Bronchial epithelial cell (primary cell): ENCODE measurements around the gene WNT7B. TPM values are rescaled to one million over a fixed set of nuclear protein-coding genes. Genes with fewer than 3 reads are reported as not detected.
A peak's percentile ranks its signal among the peaks of the same experiment; 100 is the strongest.

Experiments
- DNase-seq: peaks from one replicate; pipeline ENCODE4 v3.0.0-alpha.2; 2010; ENCODE audit warnings: low read depth
- FAIRE-seq: peaks from 2 replicates; lab custom pipeline; 2011; peaks lifted over from hg19 to GRCh38; lab: Jason Lieb, UNC
- H3K27me3 ChIP-seq: 2 replicates; pipeline ENCODE4 v1.5.1; 2011; ENCODE audit warnings: low read length; ENCODE audit not compliant: control insufficient read depth, insufficient read depth
- H3K36me3 ChIP-seq: 2 replicates; pipeline ENCODE4 v1.5.1; 2011; ENCODE audit warnings: low read length; ENCODE audit not compliant: control insufficient read depth, insufficient read depth
- H3K4me3 ChIP-seq: 2 replicates; pipeline ENCODE4 v1.5.1; 2011; ENCODE audit warnings: mild to moderate bottlenecking, low read depth, low read length, control low read depth
- total RNA-seq: library from RNA; depleted of rRNA; stranded (reverse); fragments of >200 nt; gene quantifications from 2 replicates; pipeline ENCODE4 v1.2.1, GENCODE V29; 2014
- TF ChIP-seq, protein P1 (sequence below): IDR thresholded peaks from 2 replicates; pipeline ENCODE4 v1.5.1; 2011; ENCODE audit warnings: mild to moderate bottlenecking, moderate library complexity, low read length, control low read depth, inconsistent platforms; ENCODE audit not compliant: insufficient read depth, severe bottlenecking

WNT7B gene
- total RNA-seq, 1 donor from 2014 or later = 18.2 TPM

DNA sequence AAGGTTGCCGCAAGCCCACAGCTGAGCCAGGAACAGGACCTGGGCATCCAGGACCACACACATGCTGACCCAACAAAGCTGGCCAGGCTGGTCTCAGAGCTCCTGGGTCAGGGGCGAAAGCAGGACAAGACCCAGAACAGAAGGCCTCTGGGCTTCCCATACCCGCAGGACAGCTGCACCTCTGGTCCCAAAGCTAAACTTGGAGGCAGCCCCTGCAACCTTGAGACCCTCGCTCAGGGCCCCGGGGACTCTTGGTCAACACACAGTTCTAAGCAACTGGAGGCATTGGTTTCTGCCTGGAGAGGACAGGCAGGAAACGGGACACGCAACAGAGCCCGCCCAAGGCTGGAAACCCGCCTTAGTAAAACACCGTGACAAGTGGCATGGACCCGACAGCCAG, 11.4 kb downstream of the WNT7B start:
- Histone ChIP-seq H3K36me3 (no peaks in the 10 kb centered on the region), H3K4me3 (no peak overlapping the region), H3K27me3 (no peaks in the 10 kb centered on the region)
- TF ChIP-seq, protein P1, sequence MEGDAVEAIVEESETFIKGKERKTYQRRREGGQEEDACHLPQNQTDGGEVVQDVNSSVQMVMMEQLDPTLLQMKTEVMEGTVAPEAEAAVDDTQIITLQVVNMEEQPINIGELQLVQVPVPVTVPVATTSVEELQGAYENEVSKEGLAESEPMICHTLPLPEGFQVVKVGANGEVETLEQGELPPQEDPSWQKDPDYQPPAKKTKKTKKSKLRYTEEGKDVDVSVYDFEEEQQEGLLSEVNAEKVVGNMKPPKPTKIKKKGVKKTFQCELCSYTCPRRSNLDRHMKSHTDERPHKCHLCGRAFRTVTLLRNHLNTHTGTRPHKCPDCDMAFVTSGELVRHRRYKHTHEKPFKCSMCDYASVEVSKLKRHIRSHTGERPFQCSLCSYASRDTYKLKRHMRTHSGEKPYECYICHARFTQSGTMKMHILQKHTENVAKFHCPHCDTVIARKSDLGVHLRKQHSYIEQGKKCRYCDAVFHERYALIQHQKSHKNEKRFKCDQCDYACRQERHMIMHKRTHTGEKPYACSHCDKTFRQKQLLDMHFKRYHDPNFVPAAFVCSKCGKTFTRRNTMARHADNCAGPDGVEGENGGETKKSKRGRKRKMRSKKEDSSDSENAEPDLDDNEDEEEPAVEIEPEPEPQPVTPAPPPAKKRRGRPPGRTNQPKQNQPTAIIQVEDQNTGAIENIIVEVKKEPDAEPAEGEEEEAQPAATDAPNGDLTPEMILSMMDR = no peak
- FAIRE-seq (no peak), DNase-seq (no peak)

- FAIRE-seq = peak; percentile 40
- Histone ChIP-seq H3K36me3 (no peaks in the 10 kb centered on the region), H3K27me3 (no peaks in the 10 kb centered on the region), H3K4me3 (no peak overlapping the region)
- no peak for DNase-seq
- TF ChIP-seq, protein P1 = no peak
Observed at GRCh38 chr22:45964926-45965527, 11.9 kb downstream of the WNT7B start.

DNA sequence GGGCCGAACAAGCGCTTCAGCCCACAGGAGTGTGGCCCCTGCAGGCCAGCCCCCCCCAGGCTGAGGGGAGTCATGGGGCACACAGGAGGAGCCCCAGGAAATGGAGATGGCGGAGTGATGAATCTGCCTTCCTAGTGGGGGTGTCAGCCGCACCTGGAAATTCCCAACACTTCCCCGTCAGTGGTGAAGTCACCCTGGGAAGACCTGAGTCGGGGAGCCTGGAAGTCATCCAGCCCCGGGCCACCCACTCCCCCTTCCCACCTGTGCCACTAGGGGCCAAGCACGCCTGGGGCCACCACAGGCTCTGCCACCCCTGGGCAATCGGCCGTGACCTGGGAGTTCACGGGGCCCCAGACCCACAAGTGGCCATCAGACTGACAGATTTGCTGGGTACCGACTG, 12.6 kb downstream of the WNT7B start:
- TF ChIP-seq, protein P1 = no peak
- no peak for DNase-seq
- Histone ChIP-seq H3K4me3 (no peak overlapping the region), H3K36me3 (no peaks in the 10 kb centered on the region), H3K27me3 (no peaks in the 10 kb centered on the region)
- FAIRE-seq = no peak

- no peak for FAIRE-seq
- TF ChIP-seq, protein P1 = no peak
- DNase-seq = no peak
- Histone ChIP-seq H3K27me3 (no peaks in the 10 kb centered on the region), H3K4me3 (no peak overlapping the region), H3K36me3 (no peaks in the 10 kb centered on the region)
Observed at GRCh38 chr22:45963821-45964220, 13.1 kb downstream of the WNT7B start.

DNA sequence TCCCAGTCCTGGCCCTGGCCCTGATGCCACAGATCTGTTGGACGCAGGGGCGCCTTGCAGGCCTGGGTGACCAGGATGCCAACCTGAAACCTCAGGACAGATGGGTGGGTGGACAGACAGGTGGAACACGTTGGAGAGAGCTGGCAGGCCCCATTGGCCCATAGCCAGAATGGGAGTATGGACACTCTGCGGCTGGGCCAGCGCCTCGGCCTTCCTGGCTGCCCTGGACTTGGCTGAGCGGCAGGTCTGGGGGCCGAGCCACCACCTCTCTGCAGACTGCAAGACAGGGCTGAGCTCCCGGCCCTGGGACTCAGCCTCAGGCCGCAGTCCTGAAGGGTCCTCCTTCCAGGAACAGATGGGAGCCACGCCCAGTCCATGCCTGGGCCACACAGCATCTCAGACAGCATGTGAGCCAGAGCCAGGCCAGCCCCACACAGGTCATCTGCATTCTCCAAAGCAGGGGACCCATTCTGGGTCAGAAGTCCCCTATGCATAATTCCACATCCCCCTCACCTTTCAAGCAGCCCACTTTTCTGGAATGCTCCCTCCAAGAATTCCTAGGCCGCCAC, 14.1 kb downstream of the WNT7B start:
- TF ChIP-seq, protein P1 = no peak
- FAIRE-seq = no peak

GRCh38 chr22:45962434-45962718, 14.6 kb downstream of the WNT7B start:
- H3K27me3 ChIP-seq = no peaks in the 10 kb centered on the region
- no peak for FAIRE-seq
- H3K36me3 ChIP-seq = no peaks in the 10 kb centered on the region
- DNase-seq = no peak
- TF ChIP-seq, protein P1 = no peak
- no peak overlapping the region for H3K4me3 ChIP-seq

More for the DNA sequence above, 14.1 kb downstream of the WNT7B start:
- Histone ChIP-seq H3K36me3 (no peaks in the 10 kb centered on the region), H3K4me3 (no peak overlapping the region), H3K27me3 (no peaks in the 10 kb centered on the region)
- no peak for DNase-seq
